ENCODE data around the gene MRPS24.

DNA sequence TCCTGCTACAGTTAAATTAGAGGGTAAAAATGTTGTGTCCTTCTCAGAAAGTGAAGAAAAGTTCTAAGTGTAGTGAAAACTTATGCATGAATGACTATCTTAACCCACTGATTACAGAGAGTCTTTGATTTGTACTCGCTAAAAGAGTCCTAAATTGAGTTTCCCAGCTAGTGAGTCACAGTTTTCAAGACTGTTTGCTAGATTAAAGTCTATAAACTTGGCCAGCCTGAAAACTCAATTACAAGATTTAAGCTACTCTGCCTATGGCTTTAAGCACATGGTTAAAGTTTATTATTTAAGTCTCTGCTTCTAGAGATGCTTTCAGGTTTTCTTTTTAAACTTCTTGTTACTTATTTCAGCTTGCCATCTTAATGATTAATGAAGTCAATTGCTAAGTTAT, 44.4 kb downstream of the MRPS24 start:
- TF ChIP-seq, protein P1, sequence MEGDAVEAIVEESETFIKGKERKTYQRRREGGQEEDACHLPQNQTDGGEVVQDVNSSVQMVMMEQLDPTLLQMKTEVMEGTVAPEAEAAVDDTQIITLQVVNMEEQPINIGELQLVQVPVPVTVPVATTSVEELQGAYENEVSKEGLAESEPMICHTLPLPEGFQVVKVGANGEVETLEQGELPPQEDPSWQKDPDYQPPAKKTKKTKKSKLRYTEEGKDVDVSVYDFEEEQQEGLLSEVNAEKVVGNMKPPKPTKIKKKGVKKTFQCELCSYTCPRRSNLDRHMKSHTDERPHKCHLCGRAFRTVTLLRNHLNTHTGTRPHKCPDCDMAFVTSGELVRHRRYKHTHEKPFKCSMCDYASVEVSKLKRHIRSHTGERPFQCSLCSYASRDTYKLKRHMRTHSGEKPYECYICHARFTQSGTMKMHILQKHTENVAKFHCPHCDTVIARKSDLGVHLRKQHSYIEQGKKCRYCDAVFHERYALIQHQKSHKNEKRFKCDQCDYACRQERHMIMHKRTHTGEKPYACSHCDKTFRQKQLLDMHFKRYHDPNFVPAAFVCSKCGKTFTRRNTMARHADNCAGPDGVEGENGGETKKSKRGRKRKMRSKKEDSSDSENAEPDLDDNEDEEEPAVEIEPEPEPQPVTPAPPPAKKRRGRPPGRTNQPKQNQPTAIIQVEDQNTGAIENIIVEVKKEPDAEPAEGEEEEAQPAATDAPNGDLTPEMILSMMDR (IDR thresholded peaks at IDR 0.05), result no peak
- no peak for TF ChIP-seq EZH2phosphoT487 (IDR thresholded peaks at IDR 0.05)
- TF ChIP-seq EZH2 (IDR thresholded peaks at IDR 0.05), result no peak

Data from neural progenitor cell (in vitro differentiated cells).